C4-2B (cell line): ENCODE measurements around the gene PEAK3.

Experiments
- ZFX ChIP-seq: fragments of 450-650 bp; IDR thresholded peaks from 2 replicates; pipeline ENCODE4 v1.6.1; 2017
- TF ChIP-seq, protein P1 (sequence below): fragments of 450-650 bp; conservative IDR thresholded peaks from 2 replicates; pipeline ENCODE4 v1.5.1; 2017; ENCODE audit warnings: mild to moderate bottlenecking

GRCh38 chr19:2253106-2254063 lies 28.6 kb downstream of the PEAK3 start:
- TF ChIP-seq, protein P1, sequence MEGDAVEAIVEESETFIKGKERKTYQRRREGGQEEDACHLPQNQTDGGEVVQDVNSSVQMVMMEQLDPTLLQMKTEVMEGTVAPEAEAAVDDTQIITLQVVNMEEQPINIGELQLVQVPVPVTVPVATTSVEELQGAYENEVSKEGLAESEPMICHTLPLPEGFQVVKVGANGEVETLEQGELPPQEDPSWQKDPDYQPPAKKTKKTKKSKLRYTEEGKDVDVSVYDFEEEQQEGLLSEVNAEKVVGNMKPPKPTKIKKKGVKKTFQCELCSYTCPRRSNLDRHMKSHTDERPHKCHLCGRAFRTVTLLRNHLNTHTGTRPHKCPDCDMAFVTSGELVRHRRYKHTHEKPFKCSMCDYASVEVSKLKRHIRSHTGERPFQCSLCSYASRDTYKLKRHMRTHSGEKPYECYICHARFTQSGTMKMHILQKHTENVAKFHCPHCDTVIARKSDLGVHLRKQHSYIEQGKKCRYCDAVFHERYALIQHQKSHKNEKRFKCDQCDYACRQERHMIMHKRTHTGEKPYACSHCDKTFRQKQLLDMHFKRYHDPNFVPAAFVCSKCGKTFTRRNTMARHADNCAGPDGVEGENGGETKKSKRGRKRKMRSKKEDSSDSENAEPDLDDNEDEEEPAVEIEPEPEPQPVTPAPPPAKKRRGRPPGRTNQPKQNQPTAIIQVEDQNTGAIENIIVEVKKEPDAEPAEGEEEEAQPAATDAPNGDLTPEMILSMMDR: no peak
- no peak for TF ChIP-seq ZFX
